Activated CD8-positive, alpha-beta memory T cell treated with anti-CD3 and anti-CD28 coated beads, Interleukin-2, amount 50 U/mL, for 1 hour (primary cell): ENCODE data around the gene ENGASE.

ENCODE experiments used
- DNase-seq: peaks from one replicate; pipeline ENCODE4 v3.0.0-alpha.2; 2020; ENCODE audit errors: extremely low read depth

The ENGASE gene

DNA sequence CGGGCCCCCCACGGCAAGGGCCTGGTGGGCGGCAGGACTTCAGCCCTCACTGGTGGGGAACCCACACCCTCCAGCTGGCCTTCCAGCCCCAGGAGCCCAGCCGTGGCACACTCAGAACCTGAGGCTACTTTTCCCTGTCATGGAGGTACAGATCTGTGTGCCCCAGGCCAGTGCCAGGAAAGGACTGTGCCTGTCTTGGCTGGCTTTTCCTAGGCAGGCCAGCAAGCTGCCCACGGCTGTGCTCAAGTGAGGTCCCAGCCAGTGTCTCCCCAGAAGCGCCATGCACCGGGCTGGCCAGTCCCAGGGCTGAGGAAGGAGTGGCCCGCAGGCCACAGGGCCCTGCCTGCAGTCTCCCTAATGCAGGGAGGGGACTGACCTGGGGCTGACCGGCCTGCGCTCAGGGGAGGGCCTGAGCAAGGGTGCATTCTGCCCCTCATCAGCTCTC, 16.6 kb downstream of the ENGASE start:
- DNase-seq = no peak

DNA sequence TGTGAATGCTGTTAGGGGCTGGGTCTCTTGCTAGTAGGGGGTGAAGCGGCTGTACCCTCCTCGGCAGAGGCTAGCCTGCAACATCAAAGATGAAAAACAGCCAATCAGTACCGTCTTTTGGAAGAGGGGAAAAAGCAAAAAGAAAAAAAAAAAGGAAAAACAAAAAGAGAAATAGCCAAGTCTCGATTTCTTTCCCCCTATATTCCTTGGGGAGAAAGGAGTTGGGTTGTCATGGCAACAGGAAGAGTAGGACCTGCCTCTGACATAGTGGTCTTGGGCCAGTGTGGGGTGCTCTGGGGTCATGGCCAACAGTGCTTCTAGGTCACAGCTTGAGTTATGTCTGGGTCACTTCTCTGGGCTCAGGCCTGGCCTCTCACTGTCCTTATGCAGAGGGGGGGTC, 17.9 kb downstream of the ENGASE start:
- no peak for DNase-seq

GRCh38 chr17:79093270-79093669, 18.6 kb downstream of the ENGASE start:
- no peak for DNase-seq

DNA sequence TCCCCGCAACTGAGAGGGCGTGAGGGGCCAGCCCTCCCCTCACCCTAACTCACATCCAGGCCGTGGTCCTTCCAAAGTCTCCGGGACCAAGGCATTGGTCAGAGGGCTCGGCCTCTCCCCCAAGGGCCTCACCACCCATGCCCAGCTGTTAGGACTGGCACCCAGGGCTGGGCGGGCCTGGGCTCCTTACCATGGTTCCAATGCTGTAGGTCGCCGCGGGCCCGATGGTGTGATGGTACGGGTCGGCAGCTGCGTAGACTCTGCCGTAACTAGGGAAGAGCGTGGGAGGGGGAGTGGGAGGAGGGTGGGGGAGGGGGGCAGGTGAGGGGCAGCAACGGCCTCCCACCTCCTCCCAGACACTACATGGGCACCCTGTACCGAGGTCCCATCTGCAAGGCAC, 19.6 kb downstream of the ENGASE start:
- DNase-seq = no peak

DNA sequence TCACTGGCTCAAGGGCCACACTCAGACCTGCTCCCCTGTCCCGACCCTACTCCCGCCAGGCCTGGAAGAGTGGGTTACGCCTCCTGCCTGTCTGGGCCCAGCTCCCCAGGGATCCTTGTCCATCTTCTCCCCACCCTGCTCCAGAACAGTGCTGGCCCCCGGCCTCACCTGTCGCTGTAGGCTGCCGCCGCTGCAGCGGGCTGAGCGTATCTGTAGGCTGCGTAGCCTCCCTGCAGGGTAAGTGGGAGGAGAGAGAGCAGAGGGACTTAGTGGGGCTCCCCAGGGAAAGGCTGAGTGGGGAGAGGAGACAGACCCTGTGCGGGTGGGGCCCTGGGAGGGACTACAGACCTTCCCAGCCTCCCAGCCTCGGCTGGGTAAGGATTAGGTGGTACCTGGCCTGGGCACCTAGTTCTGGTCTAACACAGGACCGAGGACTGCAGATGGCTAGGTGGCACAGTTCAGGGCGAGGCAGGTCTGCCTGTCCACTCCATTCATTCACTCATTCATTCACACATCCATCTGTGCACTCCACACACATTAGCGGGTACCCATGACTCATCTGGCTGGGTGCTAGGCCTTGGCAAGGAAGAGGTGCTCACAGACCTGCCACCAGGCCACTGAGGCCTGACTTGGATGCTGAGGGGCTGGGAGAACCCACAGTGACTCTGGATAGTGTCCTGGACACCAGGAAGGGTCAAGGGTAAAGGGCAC, 20.9 kb downstream of the ENGASE start:
- DNase-seq = no peak

DNA sequence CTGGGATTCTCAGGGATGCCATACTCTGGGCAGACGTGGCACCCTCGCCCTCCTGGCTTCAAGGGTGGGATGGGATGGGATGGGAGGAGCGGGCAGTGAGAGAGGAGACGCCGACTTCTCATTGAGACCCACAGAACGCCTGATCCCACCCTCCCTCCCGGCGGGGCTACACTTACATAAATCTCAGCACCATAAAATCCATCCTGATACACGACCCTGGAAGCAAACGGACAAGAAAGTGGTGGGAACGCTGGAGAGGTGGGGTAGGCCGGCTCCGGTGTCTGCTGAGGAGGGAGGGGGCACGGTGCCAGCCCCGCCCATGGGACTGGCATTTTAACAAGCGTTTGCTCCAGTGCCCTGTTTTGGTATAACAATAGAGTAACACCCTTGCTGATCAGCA, 21.9 kb downstream of the ENGASE start:
- DNase-seq = no peak

- no peak for DNase-seq
Observed at GRCh38 chr17:79097226-79098055, 22.8 kb downstream of the ENGASE start.

- DNase-seq = no peak
Observed at GRCh38 chr17:79098282-79098867, 23.8 kb downstream of the ENGASE start.

DNA sequence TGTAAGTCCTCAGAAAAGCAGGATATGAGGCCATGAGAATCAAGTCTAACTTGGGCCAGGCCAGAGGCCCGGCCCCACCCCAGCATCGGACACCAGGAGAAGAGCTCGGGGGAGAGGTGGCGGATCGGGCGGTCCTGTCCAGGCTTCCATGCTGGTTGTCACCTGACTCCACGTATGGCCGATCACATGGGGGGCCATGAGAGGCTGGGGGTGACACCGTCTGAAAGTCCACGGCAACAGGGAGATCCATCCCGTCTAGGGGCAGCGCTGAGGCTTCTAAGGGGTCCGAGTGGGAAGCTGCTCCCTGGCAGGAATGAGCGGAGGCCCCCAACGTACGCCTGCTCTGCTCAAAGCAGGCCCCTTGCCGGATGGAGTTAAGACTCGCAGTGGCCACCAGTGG, 25.8 kb downstream of the ENGASE start:
- no peak for DNase-seq

- DNase-seq = no peak
Observed at GRCh38 chr17:79101111-79101673, 26.6 kb downstream of the ENGASE start.

- no peak for DNase-seq
Observed at GRCh38 chr17:79102214-79102613, 27.6 kb downstream of the ENGASE start.

DNA sequence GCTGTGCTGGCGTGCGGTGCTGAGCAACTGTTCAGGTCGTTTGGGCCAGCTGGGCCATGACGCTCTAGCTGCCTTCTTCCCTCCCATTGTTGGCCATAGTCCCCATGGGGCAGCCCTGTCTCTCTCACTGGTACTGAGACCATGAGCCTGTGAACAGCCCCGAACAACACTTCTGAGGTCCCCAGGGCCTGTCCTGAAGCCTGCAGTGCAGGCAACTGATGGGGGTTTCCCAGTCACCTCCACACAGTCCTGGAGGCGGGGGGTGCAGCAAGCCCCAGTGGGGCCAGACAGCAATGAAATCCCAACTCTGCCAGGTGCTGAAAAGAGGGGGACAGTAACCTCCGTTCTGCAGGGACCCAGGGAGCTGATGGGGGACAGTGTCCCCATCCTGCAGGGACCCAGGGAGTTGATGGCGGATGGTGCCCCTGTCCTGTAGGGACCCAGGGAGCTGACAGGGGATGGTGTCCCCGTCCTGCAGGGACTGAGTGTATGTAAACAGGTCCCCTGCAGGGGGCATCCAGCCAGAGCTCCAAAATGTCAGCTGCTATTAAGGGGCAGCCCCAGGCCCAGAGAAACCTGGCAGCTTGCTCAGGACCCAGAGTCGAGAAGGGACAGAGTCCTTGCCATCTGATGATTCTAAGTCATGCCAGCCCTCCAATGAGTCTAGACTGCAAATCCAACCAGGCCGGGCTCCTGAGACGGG, 30.4 kb downstream of the ENGASE start:
- DNase-seq = no peak

GRCh38 chr17:79105937-79106336, 31.3 kb downstream of the ENGASE start:
- no peak for DNase-seq

GRCh38 chr17:79106958-79107357, 32.3 kb downstream of the ENGASE start:
- DNase-seq = no peak

DNA sequence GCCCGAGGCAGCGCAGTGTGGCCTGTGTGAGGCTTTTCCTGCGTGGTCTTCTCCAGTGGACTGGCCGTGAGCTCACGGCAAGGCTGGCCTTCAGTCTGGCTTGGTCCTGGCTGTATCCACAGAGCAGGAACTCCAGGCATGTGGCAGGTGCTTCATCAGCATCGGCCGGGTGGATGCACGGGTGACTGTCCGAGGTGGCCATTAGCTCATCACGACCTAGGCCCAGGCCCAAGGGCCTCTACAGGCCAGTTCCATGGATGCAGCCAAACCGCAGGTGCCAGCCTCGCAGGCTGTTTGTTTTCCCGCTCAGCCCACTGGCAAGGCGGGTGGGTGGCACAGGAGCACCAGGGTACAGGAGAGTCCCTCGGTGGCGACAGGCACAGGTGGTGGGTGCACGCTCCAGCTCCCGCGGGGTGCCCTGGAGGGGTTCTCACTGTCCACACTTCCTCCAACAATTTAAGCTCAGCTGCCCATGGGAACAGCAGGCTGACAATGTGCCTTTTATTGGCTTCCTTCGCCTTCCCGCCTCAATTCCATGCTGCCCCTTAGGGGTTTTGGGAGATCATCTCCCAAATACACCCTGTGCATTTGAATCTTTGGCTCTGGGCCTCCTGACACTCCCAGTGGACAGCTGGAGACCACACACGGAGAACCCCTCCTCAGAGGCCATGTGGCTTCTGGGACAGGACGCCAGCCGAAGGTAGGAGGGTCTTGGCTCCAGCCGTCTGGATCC, 33.0 kb downstream of the ENGASE start:
- DNase-seq = no peak

- no peak for DNase-seq
Observed at GRCh38 chr17:79108232-79108850, 33.7 kb downstream of the ENGASE start.

- DNase-seq = no peak
Observed at GRCh38 chr17:79108870-79109269, 34.2 kb downstream of the ENGASE start.

DNA sequence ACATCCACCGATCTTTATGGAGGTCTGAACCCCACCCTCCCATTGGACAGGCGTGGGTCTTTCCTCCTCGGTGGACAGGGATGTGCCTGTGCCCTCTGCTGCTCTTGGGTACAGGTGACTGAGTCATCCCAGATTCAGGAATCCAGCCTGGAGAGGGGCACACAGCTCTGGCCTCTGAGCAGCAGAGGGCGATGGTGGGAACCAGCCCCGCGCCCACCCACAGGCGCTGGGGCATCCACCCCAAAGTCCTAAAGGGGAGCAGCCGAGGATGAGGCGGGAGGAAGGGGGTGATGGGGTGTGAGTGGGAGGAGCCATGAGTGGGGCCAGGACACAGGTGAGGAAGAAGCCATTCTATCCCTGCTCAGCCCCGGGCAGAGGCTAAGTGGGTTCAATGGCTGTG, 35.0 kb downstream of the ENGASE start:
- DNase-seq = no peak

GRCh38 chr17:79111097-79111496, 36.5 kb downstream of the ENGASE start:
- DNase-seq = no peak

DNA sequence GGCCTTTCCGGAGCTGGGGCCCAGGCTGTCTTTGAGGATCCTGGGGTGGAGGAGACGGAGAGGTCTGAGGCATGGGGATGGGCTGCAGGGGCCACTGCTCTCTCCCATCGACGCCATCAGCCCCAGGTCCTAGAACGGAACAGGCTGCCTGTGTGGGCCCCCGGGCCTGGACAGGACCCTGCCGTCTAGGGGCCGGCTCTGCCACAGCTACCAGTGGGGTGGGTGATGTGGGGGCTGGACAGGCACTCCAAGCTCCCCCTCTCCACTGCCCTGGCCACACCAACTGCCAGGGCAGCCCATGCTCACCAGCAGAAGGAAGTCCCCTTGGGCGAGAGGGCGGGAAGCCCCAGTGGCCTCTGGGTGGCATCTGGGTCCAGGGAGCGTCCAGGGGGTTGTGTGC, 37.8 kb downstream of the ENGASE start:
- DNase-seq = no peak
